Uterus (tissue), 2 donors: ENCODE results near the gene CNTN1.

Experiments
- POLR2A ChIP-seq, 2 donors: fragments of 450-650 bp; IDR thresholded peaks; one replicate each; pipeline ENCODE4 v1.6.1; 2016; ENCODE audit warnings: antibody characterized with exemption in 2 of 2, mild to moderate bottlenecking in 1 of 2, moderate library complexity in 1 of 2
- TF ChIP-seq, protein P1 (sequence below), 4 experiments: fragments of 200-600 bp in 2 of 4; fragments of 450-650 bp in 2 of 4; sonication (generic) in 2 of 4; IDR thresholded peaks; one replicate each; pipeline ENCODE4 v1.5.1; 2016 to 2019; ENCODE audit warnings: antibody characterized with exemption in 4 of 4, mild to moderate bottlenecking in 2 of 4, moderate library complexity in 1 of 4

DNA sequence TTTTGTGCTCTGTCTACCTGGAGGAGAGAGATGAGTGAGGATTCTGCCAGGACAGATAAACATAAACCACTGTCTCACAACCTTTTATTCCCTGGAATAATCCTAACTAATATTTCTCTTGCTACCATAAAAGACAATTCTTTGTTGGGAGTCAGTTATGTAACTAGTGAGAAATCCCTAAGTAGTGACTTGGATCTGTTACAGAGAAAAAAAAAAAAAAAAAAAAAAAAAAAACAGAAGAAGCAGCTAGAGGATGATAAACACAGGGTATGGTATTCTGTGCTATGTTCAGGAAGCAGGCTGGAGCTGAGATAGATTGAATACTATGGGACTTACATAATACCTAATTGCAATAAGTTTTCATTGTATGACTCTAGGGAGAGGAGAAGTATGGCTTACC is 178.7 kb downstream of the CNTN1 start:
- TF ChIP-seq, protein P1, sequence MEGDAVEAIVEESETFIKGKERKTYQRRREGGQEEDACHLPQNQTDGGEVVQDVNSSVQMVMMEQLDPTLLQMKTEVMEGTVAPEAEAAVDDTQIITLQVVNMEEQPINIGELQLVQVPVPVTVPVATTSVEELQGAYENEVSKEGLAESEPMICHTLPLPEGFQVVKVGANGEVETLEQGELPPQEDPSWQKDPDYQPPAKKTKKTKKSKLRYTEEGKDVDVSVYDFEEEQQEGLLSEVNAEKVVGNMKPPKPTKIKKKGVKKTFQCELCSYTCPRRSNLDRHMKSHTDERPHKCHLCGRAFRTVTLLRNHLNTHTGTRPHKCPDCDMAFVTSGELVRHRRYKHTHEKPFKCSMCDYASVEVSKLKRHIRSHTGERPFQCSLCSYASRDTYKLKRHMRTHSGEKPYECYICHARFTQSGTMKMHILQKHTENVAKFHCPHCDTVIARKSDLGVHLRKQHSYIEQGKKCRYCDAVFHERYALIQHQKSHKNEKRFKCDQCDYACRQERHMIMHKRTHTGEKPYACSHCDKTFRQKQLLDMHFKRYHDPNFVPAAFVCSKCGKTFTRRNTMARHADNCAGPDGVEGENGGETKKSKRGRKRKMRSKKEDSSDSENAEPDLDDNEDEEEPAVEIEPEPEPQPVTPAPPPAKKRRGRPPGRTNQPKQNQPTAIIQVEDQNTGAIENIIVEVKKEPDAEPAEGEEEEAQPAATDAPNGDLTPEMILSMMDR (IDR thresholded peaks at IDR 0.05) = no peak
- TF ChIP-seq POLR2A (IDR thresholded peaks at IDR 0.05) = no peak
